Measurements from ENCODE around the gene SNRK. TPM values are rescaled to one million over a fixed set of nuclear protein-coding genes. Genes with fewer than 3 reads are reported as not detected.

Gene SNRK
- total RNA-seq, 2 donors from 2014 or later: 22.7 to 31.2 TPM

- TF ChIP-seq CTCF (IDR thresholded peaks at IDR 0.05): no peak
- no peak overlapping the region for H3K27ac ChIP-seq
- H3K27me3 ChIP-seq: no peaks in the 10 kb centered on the region
- no peak for DNase-seq (ENCODE audit: low spot score)
- peaks cover 83% of the 10 kb centered on the region for H3K36me3 ChIP-seq
- peaks cover 12 to 13% of the 10 kb centered on the region in 2 donors for H3K9me3 ChIP-seq
- peaks cover 0 to 4% of the 10 kb centered on the region in 2 donors for H3K4me1 ChIP-seq
- H3K4me3 ChIP-seq: no peak overlapping the region
These were observed 56.8 kb downstream of the SNRK start for GRCh38 chr3:43343185-43343584.

GRCh38 chr3:43343815-43344214, 57.5 kb downstream of the SNRK start:
- Histone ChIP-seq H3K36me3 (peaks cover 84% of the 10 kb centered on the region), H3K27ac (no peak overlapping the region), H3K4me3 (no peak overlapping the region), H3K4me1 (peaks cover 0 to 4% of the 10 kb centered on the region in 2 donors), H3K27me3 (no peaks in the 10 kb centered on the region), H3K9me3 (peaks cover 6 to 7% of the 10 kb centered on the region in 2 donors)
- no peak for DNase-seq (ENCODE audit: low spot score)
- no peak for TF ChIP-seq CTCF (IDR thresholded peaks at IDR 0.05)

GRCh38 chr3:43344520-43344919, 58.2 kb downstream of the SNRK start:
- DNase-seq (ENCODE audit: low spot score): no peak
- Histone ChIP-seq H3K27me3 (no peaks in the 10 kb centered on the region), H3K36me3 (peaks cover 84% of the 10 kb centered on the region), H3K4me1 (peaks cover 0 to 8% of the 10 kb centered on the region in 2 donors), H3K4me3 (no peak overlapping the region), H3K27ac (no peak overlapping the region), H3K9me3 (no peaks in the 10 kb centered on the region)
- no peak for TF ChIP-seq CTCF (IDR thresholded peaks at IDR 0.05)

- no peak overlapping the region for H3K27ac ChIP-seq
- H3K4me1 ChIP-seq: peaks cover 0 to 10% of the 10 kb centered on the region in 2 donors
- no peaks in the 10 kb centered on the region for H3K9me3 ChIP-seq
- TF ChIP-seq CTCF (IDR thresholded peaks at IDR 0.05): no peak
- no peak for DNase-seq (ENCODE audit: low spot score)
- H3K36me3 ChIP-seq: peaks cover 85% of the 10 kb centered on the region
- no peaks in the 10 kb centered on the region for H3K27me3 ChIP-seq
- no peak overlapping the region for H3K4me3 ChIP-seq
These were observed 58.9 kb downstream of the SNRK start for GRCh38 chr3:43345246-43345645.

- Histone ChIP-seq H3K36me3 (peaks cover 84% of the 10 kb centered on the region), H3K4me3 (no peak overlapping the region), H3K27me3 (no peaks in the 10 kb centered on the region), H3K9me3 (no peaks in the 10 kb centered on the region), H3K27ac (no peak overlapping the region), H3K4me1 (peaks cover 0 to 10% of the 10 kb centered on the region in 2 donors)
- DNase-seq (ENCODE audit: low spot score): no peak
- TF ChIP-seq CTCF (IDR thresholded peaks at IDR 0.05): no peak
These were observed 59.5 kb downstream of the SNRK start for GRCh38 chr3:43345877-43346276.
